Hypothalamus (tissue), 51 donors: ENCODE results near the gene MORC3.
"Not testable (repeated sequence)": the region's sequence is repeated elsewhere in the genome, so short reads cannot be mapped to it uniquely, and the experiment has no call there.

Experiments used
- DNase-seq, 51 donors: peaks; one replicate each; lab custom pipeline; 2025; lab: John Stamatoyannopoulos, UW

Gene MORC3

DNA sequence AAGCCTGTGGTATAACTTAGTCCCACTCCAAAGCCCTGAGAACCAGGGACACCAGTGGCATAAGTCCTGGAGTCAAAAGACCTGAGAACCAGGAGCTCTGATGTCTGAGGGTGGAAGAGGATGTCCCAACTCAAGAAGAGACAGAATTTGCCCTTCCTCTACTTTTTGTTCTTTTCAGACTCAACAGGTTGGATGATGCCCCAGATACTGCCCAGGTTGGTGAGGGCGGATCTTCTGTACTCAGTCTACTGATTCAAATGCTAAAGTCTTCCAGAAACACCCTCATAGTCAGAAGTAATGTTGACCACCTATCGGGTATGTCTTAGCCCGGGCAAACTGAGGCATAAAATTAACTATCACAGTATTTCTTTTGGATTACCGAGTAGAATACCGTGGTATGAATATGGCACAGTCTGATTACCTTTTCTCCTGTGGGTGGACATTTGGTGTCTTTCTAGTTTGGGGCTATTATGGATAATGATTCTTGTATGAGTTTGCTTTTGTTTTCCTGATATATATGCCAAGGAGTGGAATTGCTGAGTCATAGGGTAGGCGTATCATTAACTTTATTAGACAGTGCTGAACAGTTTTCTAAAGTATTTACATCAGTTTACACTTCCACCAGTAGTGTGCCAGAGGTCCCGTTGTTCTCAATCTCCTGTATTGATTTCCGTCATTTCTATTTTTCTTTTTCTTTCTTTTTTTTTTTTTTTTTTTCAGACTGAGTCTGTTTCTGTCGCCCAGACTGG, 62.0 kb downstream of the MORC3 start:
- no peak for DNase-seq

GRCh38 chr21:36382722-36383121, 62.7 kb downstream of the MORC3 start:
- not testable (repeated sequence) for DNase-seq

DNA sequence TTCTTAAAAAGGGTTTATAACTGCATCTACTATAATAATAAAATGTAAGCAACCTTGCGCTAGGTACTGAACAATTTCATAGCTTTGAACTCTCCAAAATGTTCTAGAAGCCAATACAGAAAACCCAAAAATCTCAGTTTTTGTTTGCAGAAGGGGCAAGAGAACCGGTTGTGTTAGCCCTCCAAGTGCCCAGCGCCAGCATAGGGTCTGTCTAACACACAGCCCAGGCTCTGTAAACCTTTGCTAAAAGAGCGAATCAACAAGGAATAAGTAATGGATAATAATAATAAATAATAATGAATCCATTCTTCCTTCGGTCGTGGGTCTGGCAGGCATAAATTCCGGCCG, 64.9 kb downstream of the MORC3 start:
- no peak for DNase-seq

- DNase-seq: peak in 41 of 51 donors; percentile 9 to 76 (median 38)
Measured at GRCh38 chr21:36385233-36386030, 65.4 kb downstream of the MORC3 start, which contains the start of gene CHAF1B. Gene CHAF1B (plus strand): TSS chr21:36385392. CDS start chr21:36386137, 745 bp downstream.

- DNase-seq: no peak
Measured at GRCh38 chr21:36386031-36386642, 66.1 kb downstream of the MORC3 start.

GRCh38 chr21:36388096-36388495, 68.1 kb downstream of the MORC3 start:
- DNase-seq: no peak

DNA sequence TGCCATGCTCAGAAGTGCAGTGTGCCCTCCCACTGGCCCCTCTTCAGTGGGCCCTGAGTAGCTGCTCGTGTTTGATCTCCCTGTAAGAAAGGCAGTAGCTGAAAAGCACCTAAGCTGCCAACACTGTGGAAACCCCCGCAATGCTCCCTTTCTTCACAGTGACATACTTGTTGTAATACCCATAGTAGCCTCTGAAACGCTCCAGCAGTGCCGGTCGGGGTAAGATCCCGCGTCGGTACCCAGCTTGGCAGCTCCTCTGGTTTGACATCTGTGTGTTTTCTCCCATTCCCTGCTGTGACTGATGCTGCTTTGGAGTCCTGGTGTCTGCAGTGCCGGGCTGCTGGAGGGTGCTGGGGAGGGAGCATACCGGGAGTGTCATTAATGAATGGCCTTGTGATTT, 68.8 kb downstream of the MORC3 start:
- DNase-seq: peak in 17 of 51 donors; percentile 5 to 46 (median 14)

DNA sequence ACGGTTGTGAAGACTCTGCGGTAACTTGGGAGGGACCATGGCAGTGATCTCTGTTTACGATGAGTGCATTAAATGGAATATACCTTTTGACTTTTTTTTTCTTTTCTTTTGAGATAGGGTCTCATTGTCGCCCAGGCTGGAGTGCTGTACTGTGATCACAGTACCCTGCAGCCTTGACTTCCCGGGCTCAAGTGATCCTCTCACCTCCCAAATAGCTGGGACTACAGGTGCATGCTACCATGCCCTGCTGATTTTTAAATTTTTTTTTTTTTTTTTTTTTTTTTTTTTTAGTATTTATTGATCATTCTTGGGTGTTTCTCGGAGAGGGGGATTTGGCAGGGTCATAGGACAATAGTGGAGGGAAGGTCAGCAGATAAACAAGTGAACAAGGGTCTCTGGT, 71.7 kb downstream of the MORC3 start:
- not testable (repeated sequence) for DNase-seq

DNA sequence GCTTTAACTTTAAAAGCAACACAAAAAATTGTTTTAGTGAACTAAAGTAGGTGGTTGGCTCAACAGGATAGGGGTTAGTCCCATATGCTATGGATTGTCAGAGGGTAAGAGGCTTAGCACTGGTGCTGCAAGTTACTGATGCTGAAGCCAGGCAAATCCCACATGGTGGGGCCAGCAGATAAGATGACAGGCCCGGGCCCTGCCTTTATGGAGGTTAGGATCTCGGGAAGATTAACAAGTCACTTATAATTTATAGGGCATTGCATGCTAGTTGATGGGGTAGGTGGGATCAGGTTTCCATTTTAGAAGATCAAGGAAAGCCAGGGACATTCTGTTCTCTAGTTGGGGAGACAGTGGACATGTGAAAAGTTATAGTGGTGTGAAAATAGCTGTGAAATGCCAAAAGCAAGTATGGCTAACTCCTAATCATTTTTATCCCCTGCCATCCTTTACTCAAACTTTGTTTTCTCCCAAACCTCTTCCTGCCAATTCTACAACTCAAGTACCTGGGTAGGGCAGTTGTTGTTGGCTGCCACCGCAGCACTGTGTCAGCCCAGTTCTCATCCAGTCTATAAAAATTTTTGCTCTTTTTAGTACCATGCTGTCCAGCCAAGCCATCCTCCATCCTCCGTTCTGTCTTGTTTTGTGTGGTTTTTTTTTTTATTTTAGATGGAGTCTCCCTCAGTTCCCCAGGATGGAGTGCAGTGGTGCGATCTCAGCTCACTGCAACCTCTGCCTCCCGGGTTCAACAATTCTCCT, 75.5 kb downstream of the MORC3 start:
- no peak for DNase-seq

DNA sequence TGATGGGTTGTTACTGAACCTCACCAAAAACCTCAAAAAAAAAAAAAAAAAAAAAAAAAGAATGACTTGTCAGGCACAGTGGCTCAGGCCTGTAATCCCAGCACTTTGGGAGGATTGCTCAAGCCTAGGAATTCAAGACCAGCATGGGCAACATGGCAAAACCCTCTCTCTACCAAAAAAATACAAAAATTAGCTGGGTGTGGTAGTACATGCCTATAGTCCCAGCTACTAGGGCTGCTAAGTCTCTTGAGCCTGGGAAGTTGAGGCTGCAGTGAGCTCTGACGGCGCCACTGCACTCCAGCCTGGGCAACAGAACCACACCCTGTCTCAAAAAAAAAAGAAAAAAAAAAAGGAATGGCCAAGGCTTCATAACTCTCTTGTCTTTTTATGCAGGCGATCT, 76.3 kb downstream of the MORC3 start:
- DNase-seq: no peak

- no peak for DNase-seq
Measured at GRCh38 chr21:36396971-36397370, 77.0 kb downstream of the MORC3 start.

- no peak for DNase-seq
Measured at GRCh38 chr21:36397606-36398005, 77.6 kb downstream of the MORC3 start.

DNA sequence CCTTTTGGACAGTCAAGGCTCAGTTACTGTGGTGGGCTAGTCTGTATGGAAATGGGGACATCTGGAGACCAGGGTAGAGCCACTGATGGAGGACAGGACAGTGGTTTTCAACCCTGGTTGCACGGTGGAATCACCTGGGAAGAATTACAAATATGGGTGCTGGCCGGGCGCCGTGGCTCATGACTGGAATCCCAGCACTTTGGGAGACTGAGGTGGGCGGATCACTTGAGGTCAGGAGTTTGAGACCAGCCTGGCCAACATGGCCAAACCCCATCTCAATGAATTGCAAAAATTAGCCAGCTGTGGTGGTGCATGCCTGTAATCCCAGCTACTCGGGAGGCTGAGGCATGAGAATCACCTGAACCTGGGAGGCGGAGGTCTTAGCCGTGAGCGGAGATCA, 79.7 kb downstream of the MORC3 start:
- DNase-seq: not testable (repeated sequence)

GRCh38 chr21:36400719-36401118, 80.7 kb downstream of the MORC3 start:
- no peak for DNase-seq

GRCh38 chr21:36402339-36402738, 82.3 kb downstream of the MORC3 start:
- no peak for DNase-seq

GRCh38 chr21:36403713-36404112, 83.7 kb downstream of the MORC3 start:
- no peak for DNase-seq

DNA sequence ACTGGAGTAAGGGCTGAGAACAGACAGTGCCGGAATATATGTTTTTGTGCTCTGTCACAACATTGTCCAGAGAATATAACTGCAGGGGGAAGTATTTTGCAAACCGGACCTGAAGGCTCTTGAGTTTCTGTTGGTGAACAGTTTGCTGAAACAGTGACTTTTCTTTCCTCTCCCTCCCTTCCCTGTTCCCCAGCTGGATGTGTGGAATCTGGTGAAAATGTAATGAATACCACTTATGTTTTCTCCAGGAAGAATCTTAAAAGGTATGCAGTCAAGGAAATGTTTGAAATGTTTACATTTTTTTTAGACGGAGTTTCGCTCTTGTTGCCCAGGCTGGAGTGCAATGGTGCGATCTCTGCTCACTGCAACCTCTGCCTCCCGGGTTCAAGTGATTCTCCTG, 88.6 kb downstream of the MORC3 start:
- DNase-seq: no peak

GRCh38 chr21:36411301-36411700, 91.3 kb downstream of the MORC3 start:
- no peak for DNase-seq

DNA sequence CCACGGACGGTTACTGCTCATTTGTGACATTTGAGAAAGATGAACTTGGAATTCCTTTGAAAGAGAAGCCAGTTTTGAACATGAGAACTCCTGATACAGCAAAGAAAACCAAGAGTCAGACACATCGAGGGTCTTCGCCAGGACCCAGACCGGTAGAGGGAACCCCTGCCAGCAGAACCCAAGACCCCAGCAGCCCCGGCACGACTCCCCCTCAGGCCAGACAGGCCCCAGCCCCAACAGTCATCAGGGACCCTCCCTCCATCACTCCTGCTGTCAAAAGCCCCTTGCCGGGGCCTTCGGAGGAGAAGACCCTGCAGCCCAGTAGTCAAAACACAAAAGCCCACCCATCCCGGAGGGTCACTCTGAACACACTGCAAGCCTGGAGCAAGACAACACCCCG, 92.9 kb downstream of the MORC3 start:
- DNase-seq: no peak

DNA sequence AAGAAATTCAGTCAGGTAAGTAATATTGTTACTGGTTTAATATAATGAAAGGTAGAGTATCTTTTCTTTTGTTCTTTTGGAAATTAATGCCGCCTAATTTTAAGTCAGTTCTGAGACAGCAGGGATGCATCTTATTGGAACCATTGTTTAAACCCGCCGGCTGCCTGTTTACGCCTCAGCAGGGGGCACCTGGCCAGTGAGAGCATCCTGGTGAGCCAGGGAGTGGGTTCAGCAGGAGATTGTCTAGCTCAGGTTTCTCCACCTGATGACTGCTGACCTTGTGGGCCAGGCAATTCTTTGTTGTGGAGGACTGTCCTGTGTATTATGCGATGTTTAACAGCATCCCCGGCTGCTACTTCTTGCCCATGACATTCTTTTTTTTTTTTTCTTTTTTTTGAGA, 95.4 kb downstream of the MORC3 start:
- DNase-seq: no peak

DNA sequence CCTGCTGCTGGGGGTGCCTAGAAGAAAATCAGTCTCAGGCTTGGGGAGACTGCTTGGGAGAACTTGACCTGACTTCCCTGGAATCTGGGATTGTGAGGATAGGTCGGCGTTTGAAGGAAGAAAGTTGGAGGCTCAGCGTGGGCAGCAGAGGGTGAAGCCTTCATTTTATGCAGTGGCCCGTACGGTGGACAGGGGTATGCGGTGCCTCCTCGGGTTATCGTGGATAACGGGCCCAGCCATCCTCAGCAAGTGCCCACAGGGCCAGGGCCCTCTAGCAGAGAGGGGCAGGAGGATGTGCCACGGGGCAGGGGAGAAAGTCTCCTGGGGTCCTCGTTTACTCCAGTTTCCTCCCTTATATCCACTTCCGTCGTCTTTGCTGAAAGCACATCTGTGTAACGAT, 99.2 kb downstream of the MORC3 start:
- no peak for DNase-seq
